GM12873 (cell line): ENCODE results near the gene TFF2.

Experiments used
- TF ChIP-seq, protein P1 (sequence below): IDR thresholded peaks from 2 replicates; pipeline ENCODE4 v1.5.1; 2012; ENCODE audit warnings: low read depth, mild to moderate bottlenecking, moderate library complexity, low read length, control low read depth; ENCODE audit not compliant: insufficient read depth; ENCODE audit errors: missing control alignments

TFF2 gene

DNA sequence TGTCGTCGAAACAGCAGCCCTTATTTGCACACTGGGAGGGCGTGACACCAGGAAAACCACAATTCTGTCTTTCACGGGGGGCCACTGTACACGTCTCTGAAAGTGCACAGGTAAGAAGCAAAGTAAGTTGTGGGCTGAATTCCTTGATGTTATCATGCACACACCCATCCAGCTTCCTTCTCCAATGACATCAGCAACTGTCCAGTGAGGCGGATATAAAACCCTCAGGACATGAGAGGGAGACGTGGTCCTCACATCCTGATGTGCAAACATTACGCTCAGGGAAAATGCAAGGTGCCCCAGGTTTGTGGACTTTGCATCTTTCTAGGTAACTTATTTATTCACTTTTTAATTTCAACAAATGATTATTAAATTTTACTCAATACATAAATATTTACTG lies 12.5 kb upstream of the TFF2 start:
- TF ChIP-seq, protein P1, sequence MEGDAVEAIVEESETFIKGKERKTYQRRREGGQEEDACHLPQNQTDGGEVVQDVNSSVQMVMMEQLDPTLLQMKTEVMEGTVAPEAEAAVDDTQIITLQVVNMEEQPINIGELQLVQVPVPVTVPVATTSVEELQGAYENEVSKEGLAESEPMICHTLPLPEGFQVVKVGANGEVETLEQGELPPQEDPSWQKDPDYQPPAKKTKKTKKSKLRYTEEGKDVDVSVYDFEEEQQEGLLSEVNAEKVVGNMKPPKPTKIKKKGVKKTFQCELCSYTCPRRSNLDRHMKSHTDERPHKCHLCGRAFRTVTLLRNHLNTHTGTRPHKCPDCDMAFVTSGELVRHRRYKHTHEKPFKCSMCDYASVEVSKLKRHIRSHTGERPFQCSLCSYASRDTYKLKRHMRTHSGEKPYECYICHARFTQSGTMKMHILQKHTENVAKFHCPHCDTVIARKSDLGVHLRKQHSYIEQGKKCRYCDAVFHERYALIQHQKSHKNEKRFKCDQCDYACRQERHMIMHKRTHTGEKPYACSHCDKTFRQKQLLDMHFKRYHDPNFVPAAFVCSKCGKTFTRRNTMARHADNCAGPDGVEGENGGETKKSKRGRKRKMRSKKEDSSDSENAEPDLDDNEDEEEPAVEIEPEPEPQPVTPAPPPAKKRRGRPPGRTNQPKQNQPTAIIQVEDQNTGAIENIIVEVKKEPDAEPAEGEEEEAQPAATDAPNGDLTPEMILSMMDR = no peak

DNA sequence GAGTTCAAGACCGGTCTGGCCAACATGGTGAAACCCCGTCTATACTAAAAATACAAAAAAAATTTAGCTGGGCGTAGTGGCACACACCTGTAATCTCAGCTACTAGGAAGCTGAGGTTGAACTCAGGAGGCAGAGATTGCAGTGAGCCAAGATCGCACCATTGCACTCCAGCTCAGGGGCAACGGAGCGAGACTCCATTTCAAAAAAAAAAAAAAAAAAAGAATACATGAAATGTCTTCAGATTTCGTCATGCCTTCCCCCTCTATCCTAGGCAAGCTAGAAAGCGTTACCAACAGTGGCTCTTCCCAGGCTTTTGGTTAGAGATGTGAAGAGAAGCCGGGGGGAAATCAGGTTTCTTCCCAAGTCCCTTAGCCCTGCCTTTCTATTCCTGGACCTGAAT lies 11.9 kb upstream of the TFF2 start:
- TF ChIP-seq, protein P1 = no peak

- TF ChIP-seq, protein P1 = no peak
Observed at GRCh38 chr21:42362198-42362597, 11.4 kb upstream of the TFF2 start.

GRCh38 chr21:42361286-42361685 lies 10.5 kb upstream of the TFF2 start:
- TF ChIP-seq, protein P1 = no peak

GRCh38 chr21:42360317-42360716 lies 9.5 kb upstream of the TFF2 start:
- TF ChIP-seq, protein P1 = peak; percentile 34

- TF ChIP-seq, protein P1 = no peak
Observed at GRCh38 chr21:42358937-42359336, 8.1 kb upstream of the TFF2 start.

DNA sequence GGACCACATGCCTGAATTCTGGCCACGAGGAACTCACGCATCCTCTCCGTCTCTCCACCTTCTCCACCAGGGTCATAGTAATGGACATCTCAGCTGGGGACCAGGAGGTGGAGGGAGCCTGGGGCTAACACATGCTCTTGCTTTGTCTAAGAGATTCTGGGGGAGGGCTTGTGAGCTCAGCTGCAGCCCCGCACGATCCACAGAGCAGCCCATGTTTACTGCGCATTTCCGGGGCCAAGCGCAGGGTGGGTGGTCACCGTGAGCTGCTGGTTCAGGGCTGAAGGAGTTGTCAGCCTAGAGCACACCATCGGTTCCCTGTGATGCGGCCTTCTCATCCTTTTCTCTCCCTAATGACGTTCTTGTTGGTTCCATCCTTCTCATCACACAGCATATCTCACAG lies 7.5 kb upstream of the TFF2 start:
- TF ChIP-seq, protein P1 = no peak
